Measurements from ENCODE around the gene TRPM4.
"Not testable (repeated sequence)": the region's sequence is repeated elsewhere in the genome, so short reads cannot be mapped to it uniquely, and the experiment has no call there.

TRPM4 gene

DNA sequence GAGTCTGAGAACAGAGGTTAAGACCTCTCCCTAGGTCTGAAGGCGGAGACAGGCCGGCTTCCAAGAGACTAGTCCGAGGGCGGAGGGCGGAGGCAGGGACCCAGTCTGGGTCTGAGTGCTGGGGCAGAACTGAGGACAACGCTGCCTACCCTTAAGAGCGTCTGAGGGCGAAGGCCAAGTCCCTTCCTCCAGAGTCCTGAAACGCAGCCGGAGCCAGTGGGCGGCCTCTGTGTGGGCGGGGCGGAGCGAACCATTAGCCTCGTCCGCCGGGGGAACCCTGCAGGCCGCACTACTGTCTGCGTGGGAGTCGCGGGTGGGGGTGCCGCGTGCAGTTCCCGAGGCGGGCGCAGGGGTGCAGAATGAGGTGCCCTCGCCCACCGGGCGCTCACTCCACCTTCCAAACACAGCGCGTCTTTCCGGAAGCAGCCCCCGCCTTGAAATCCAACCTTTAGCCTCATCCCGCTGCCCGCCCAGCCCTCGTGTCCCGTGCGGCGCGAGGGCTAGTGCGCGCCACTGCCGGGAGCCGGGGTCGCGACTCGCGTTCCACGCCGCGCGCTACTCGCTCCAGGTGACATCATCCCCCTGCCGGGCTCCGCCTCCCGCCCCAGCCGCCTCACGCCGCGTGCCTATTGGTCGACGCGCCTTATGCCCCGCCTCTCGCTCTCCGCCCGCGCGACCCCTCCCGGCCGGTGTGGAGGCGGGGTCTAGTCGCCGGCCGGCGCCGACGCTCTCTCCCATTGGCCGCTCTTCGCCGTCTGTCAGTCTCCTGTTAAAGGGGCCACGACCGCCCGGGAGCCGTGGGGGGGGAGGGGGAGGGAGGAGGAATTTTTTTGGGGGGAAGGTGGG lies 38.8 kb upstream of the TRPM4 start, which contains the start of gene C19orf73 (continued):
- TF ChIP-seq, protein P1, sequence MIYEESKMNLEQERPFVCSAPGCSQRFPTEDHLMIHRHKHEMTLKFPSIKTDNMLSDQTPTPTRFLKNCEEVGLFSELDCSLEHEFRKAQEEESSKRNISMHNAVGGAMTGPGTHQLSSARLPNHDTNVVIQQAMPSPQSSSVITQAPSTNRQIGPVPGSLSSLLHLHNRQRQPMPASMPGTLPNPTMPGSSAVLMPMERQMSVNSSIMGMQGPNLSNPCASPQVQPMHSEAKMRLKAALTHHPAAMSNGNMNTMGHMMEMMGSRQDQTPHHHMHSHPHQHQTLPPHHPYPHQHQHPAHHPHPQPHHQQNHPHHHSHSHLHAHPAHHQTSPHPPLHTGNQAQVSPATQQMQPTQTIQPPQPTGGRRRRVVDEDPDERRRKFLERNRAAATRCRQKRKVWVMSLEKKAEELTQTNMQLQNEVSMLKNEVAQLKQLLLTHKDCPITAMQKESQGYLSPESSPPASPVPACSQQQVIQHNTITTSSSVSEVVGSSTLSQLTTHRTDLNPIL (CRISPR knock-in tag; IDR thresholded peaks at IDR 0.05; ENCODE audit: low read depth), result no peak
- TF ChIP-seq ZFP3 (CRISPR knock-in tag; IDR thresholded peaks at IDR 0.05) (no peak), OSR1 (CRISPR knock-in tag; IDR thresholded peaks at IDR 0.05) (no peak), CSDC2 (CRISPR knock-in tag; IDR thresholded peaks at IDR 0.05) (0 out of 2 replicates have a peak, but pooled peaks have one; percentile 24)

DNA sequence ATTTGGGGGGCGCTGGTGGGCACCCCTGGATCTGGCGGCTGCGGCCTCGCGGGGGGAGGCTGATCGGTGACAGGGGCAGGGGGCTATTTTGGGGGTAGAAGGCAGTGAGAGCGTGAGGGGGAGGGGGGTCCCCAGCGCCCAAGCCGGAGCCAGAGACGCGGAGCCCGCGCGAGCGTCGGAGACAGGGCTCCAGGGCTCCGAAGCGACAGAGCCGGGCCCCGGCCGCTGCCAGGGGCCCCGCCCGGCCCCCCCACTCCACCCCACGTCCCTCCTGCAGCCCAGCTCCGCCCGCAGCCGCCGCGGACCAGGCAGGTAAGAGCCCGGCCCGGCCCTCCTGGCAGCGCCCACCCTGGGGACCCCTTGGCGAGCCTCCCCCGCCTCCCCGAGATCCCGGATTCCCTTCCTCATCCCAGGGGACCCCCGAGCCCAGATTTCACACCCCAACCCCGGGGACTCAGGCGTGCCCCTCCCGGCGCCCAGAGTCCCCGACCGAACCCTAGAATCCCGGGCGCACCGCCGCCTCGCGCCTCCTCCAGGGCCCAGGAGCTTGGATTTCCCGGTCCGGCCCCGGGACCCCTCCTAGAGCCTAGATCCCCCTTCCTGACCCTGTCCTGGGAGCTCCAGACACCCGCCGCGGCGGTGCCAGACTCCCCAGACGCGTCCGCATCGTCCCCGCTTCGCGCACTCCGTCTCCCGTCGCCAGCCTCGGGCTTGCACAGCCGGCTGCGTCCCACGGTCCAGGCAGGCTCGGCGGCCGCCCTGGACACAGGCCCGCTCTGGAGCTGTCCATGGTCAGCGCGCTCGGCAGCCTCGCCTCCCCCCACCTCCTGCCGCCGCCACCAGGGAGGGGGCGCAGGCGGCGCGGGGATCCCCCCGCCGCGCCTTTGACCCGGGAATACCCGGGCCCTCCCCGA lies 37.9 kb upstream of the TRPM4 start, which contains the start of gene PPFIA3:
PPFIA3 (plus strand) TSS at position 134 of the 914 bp plus-strand sequence. CDS start 8,330 bp downstream, outside the sequence.
- TF ChIP-seq CSDC2 (CRISPR knock-in tag; IDR thresholded peaks at IDR 0.05) (no peak), ZFP3 (CRISPR knock-in tag; IDR thresholded peaks at IDR 0.05) (peak; percentile 32; the same call in 1 of the 2 replicates)
- TF ChIP-seq, protein P2, sequence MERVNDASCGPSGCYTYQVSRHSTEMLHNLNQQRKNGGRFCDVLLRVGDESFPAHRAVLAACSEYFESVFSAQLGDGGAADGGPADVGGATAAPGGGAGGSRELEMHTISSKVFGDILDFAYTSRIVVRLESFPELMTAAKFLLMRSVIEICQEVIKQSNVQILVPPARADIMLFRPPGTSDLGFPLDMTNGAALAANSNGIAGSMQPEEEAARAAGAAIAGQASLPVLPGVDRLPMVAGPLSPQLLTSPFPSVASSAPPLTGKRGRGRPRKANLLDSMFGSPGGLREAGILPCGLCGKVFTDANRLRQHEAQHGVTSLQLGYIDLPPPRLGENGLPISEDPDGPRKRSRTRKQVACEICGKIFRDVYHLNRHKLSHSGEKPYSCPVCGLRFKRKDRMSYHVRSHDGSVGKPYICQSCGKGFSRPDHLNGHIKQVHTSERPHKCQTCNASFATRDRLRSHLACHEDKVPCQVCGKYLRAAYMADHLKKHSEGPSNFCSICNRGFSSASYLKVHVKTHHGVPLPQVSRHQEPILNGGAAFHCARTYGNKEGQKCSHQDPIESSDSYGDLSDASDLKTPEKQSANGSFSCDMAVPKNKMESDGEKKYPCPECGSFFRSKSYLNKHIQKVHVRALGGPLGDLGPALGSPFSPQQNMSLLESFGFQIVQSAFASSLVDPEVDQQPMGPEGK (CRISPR knock-in tag; IDR thresholded peaks at IDR 0.05; ENCODE audit: borderline replicate concordance), result 0 out of 2 replicates have a peak, but pooled peaks have one; percentile 23
- ATAC-seq, result peak; percentile 69

DNA sequence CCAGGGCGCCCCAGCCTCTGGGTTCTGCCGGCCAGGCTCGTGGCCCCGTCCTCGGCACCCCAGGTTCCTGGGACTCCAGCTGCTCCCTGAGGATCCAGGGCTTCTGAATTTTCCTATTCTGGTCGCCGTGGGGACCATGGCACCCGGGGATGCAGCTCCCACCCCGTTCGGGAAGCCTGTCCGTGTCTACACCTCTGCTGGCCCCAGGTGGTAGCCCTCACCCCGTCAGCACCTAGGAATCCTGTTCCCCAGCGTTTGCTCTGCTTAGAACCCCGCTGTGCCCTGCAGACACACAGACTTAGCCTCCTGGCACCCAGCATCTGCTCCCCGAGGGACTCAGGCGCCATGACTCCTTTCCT lies 37.3 kb upstream of the TRPM4 start:
- ATAC-seq, result no peak
- TF ChIP-seq, protein P3, sequence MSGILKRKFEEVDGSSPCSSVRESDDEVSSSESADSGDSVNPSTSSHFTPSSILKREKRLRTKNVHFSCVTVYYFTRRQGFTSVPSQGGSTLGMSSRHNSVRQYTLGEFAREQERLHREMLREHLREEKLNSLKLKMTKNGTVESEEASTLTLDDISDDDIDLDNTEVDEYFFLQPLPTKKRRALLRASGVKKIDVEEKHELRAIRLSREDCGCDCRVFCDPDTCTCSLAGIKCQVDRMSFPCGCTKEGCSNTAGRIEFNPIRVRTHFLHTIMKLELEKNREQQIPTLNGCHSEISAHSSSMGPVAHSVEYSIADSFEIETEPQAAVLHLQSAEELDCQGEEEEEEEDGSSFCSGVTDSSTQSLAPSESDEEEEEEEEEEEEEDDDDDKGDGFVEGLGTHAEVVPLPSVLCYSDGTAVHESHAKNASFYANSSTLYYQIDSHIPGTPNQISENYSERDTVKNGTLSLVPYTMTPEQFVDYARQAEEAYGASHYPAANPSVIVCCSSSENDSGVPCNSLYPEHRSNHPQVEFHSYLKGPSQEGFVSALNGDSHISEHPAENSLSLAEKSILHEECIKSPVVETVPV (CRISPR knock-in tag; IDR thresholded peaks at IDR 0.05), result no peak
- 0 out of 2 replicates have a peak, but pooled peaks have one; percentile 1 for TF ChIP-seq ZFP3 (CRISPR knock-in tag; IDR thresholded peaks at IDR 0.05)
- TF ChIP-seq, protein P4, sequence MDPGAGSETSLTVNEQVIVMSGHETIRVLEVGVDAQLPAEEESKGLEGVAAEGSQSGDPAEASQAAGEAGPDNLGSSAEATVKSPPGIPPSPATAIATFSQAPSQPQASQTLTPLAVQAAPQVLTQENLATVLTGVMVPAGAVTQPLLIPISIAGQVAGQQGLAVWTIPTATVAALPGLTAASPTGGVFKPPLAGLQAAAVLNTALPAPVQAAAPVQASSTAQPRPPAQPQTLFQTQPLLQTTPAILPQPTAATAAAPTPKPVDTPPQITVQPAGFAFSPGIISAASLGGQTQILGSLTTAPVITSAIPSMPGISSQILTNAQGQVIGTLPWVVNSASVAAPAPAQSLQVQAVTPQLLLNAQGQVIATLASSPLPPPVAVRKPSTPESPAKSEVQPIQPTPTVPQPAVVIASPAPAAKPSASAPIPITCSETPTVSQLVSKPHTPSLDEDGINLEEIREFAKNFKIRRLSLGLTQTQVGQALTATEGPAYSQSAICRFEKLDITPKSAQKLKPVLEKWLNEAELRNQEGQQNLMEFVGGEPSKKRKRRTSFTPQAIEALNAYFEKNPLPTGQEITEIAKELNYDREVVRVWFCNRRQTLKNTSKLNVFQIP (CRISPR knock-in tag; IDR thresholded peaks at IDR 0.05; ENCODE audit: borderline replicate concordance, low read depth), result no peak

DNA sequence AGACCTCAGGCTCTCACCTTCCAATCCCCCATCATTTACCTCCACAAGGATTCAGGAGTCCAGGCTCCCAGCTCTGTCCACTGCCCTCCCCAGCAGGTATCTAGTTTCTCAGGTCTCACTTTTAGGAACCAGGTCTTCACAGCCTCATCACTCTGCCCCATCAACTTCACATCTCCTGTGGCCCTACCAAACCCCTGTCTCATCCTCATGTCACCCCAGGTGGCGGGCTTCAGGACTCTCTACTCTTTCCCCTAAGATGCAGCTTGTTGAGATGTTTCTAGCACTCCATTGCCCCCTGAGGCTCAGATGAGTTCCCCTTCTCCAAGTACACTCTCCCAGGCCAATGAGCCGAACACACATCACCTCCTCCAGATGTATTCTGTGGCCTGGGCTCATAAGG lies 36.7 kb upstream of the TRPM4 start:
- no peak for ATAC-seq
- no peak for TF ChIP-seq OSR1 (CRISPR knock-in tag; IDR thresholded peaks at IDR 0.05)
- TF ChIP-seq ZFP30 (CRISPR knock-in tag; IDR thresholded peaks at IDR 0.05), result no peak
- TF ChIP-seq RARB (CRISPR knock-in tag; IDR thresholded peaks at IDR 0.05), result no peak
- TF ChIP-seq, protein P3 (CRISPR knock-in tag; IDR thresholded peaks at IDR 0.05), result no peak
- TF ChIP-seq ZNF70 (CRISPR knock-in tag; IDR thresholded peaks at IDR 0.05), result no peak
- no peak for TF ChIP-seq GLIS3 (CRISPR knock-in tag; IDR thresholded peaks at IDR 0.05)
- no peak for TF ChIP-seq BACH2 (CRISPR knock-in tag; IDR thresholded peaks at IDR 0.05; ENCODE audit: borderline replicate concordance)
- no peak for TF ChIP-seq ESRRG (CRISPR knock-in tag; IDR thresholded peaks at IDR 0.05)
- no peak for TF ChIP-seq TOX (CRISPR knock-in tag; IDR thresholded peaks at IDR 0.05; ENCODE audit: borderline replicate concordance)
- TF ChIP-seq ISL1 (CRISPR knock-in tag; IDR thresholded peaks at IDR 0.05), result no peak
- no peak for TF ChIP-seq ZFP3 (CRISPR knock-in tag; IDR thresholded peaks at IDR 0.05)
- no peak for TF ChIP-seq ZC3H10 (CRISPR knock-in tag; IDR thresholded peaks at IDR 0.05)

DNA sequence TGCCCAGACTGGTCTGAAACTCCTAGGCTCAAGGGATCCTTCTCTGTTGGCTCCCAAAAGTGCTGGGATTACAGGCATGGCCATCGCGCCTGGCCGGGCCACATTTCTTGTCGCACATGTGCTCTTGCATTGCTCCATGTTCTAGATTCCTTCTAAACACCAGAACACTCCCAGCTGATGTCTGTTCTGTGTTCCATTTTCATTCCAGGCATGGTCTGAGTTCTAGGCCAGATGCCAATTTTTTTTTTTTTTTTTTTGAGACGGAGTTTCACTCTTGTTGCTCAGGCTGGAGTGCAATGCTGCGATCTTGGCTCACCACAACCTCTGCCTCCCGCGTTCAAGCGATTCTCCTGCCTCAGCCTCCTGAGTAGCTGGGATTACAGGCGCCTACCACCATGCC lies 35.8 kb upstream of the TRPM4 start:
- not testable (repeated sequence) for ATAC-seq

DNA sequence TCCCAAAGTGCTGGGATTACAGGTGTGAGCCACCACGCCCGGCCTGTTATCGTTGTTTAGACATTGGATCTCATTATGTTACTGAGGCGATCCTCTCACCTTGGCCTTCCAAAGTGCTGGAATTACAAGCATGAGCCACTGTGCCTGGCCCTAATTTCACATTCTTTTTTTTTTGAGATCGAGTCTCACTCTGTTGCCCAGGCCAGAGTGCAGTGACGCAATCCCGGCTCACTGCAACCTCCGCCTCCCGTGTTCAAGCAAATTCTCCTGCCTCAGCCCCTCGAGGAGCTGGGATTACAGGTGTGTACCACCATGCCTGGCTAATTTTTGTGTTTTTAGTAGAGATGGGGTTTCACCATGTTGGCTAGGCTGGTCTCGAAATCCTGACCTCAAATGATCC lies 34.3 kb upstream of the TRPM4 start:
- ATAC-seq, result not testable (repeated sequence)
